IMR-90 (cell line): ENCODE measurements around the gene RGS3. TPM values are rescaled to one million over a fixed set of nuclear protein-coding genes. Genes with fewer than 3 reads are reported as not detected.

ENCODE experiments used
- ATAC-seq: fragments of 200-7000 bp; cut with Tn5 transposase; 2 replicates; pipeline ENCODE4 v1.9.1; 2020; ENCODE audit warnings: low read depth, mild to moderate bottlenecking, moderate library complexity
- BruUV-seq: library from RNA; stranded (reverse); fragments of 400-500 nt; replicated peaks from 2 replicates; lab custom pipeline; 2021; lab: Mats Ljungman, UMichigan
- CTCF ChIA-PET: fragments of 300-600 bp; formaldehyde crosslinking; extraction: SDS; loops from one replicate; lab custom pipeline; 2021; ENCODE audit warnings: antibody characterized with exemption; lab: Yijun Ruan, JAX
- POLR2A ChIA-PET: fragments of 300-600 bp; sonication (Branson Sonifier 250); formaldehyde crosslinking; loops from one replicate; lab custom pipeline; 2022; ENCODE audit warnings: antibody characterized with exemption; ENCODE audit not compliant: unreplicated experiment; lab: Charles Lee
- DNase-seq: peaks from one replicate; pipeline ENCODE4 v3.0.0; 2013
- H2AFZ ChIP-seq: replicated peaks from 2 replicates; pipeline ENCODE3; 2013; ENCODE audit warnings: low read length, mild to moderate bottlenecking; ENCODE audit not compliant: poor library complexity
- H2AK5ac ChIP-seq: 2 replicates; pipeline ENCODE4 v1.6.1; 2013; ENCODE audit warnings: low read depth, low read length, inconsistent platforms
- H2AK9ac ChIP-seq: replicated peaks from 2 replicates; pipeline ENCODE3; 2013; ENCODE audit warnings: mild to moderate bottlenecking, low read depth, low read length, moderate library complexity; ENCODE audit not compliant: poor library complexity
- H2BK120ac ChIP-seq: 2 replicates; pipeline ENCODE4 v1.6.1; 2013; ENCODE audit warnings: low read depth, low read length, inconsistent platforms
- H2BK15ac ChIP-seq: 3 replicates; pipeline ENCODE4 v1.6.1; 2013; ENCODE audit warnings: low read depth, low read length, inconsistent platforms
- H2BK20ac ChIP-seq: 2 replicates; pipeline ENCODE4 v1.6.1; 2013; ENCODE audit warnings: low read depth, mild to moderate bottlenecking, inconsistent platforms, low read length, moderate library complexity
- H2BK5ac ChIP-seq: 2 replicates; pipeline ENCODE4 v1.6.1; 2013; ENCODE audit warnings: mild to moderate bottlenecking, low read depth, low read length, inconsistent platforms; ENCODE audit not compliant: poor library complexity, severe bottlenecking
- H3K14ac ChIP-seq: replicated peaks from 2 replicates; pipeline ENCODE4 v1.6.1; 2013; ENCODE audit warnings: low read depth, low read length, inconsistent platforms
- H3K18ac ChIP-seq: 2 replicates; pipeline ENCODE4 v1.6.1; 2013; ENCODE audit warnings: low read depth, low read length, control low read depth
- H3K23ac ChIP-seq: 2 replicates; pipeline ENCODE4 v1.6.1; 2013; ENCODE audit warnings: low read depth, low read length, inconsistent platforms
- H3K27ac ChIP-seq: 2 replicates; pipeline ENCODE4 v1.5.1; 2013; ENCODE audit warnings: mild to moderate bottlenecking, control low read depth, low read length; ENCODE audit not compliant: insufficient read depth
- H3K27me3 ChIP-seq: 2 replicates; pipeline ENCODE4 v1.6.1; 2013; ENCODE audit warnings: low read length; ENCODE audit not compliant: control insufficient read depth, insufficient read depth
- H3K36me3 ChIP-seq: 2 replicates; pipeline ENCODE4 v1.6.1; 2013; ENCODE audit warnings: low read length, mixed read lengths; ENCODE audit not compliant: control insufficient read depth, insufficient read depth
- H3K4ac ChIP-seq: 2 replicates; pipeline ENCODE4 v1.6.1; 2013; ENCODE audit warnings: low read depth, low read length, inconsistent platforms
- H3K4me1 ChIP-seq: 2 replicates; pipeline ENCODE4 v1.6.1; 2013; ENCODE audit warnings: low read length, mixed read lengths; ENCODE audit not compliant: control insufficient read depth, insufficient read depth
- H3K4me2 ChIP-seq: 2 replicates; pipeline ENCODE4 v1.6.1; 2013; ENCODE audit warnings: low read depth, mild to moderate bottlenecking, control low read depth, low read length, moderate library complexity
- H3K4me3 ChIP-seq: 2 replicates; pipeline ENCODE4 v1.5.1; 2013; ENCODE audit warnings: low read depth, mild to moderate bottlenecking, control low read depth, low read length, moderate library complexity; ENCODE audit not compliant: insufficient read depth
- H3K56ac ChIP-seq: 2 replicates; pipeline ENCODE4 v1.6.1; 2013; ENCODE audit warnings: low read length, inconsistent platforms; ENCODE audit not compliant: insufficient read depth; ENCODE audit errors: extremely low read depth
- H3K79me1 ChIP-seq, 2 experiments: 2 replicates each; pipeline ENCODE4 v1.6.1; 2013; ENCODE audit warnings: low read length in 2 of 2, inconsistent platforms in 1 of 2, low read depth in 1 of 2
- H3K9ac ChIP-seq: 2 replicates; pipeline ENCODE4 v1.6.1; 2013; ENCODE audit warnings: low read depth, low read length, control low read depth
- H3K9me1 ChIP-seq: 2 replicates; pipeline ENCODE4 v1.6.1; 2013; ENCODE audit warnings: low read length, inconsistent platforms; ENCODE audit not compliant: insufficient read depth
- H3K9me3 ChIP-seq: 2 replicates; pipeline ENCODE4 v1.6.1; 2013; ENCODE audit warnings: low read length; ENCODE audit not compliant: control insufficient read depth, insufficient read depth
- H4K20me1 ChIP-seq: 2 replicates; pipeline ENCODE4 v1.6.1; 2013; ENCODE audit warnings: low read length, inconsistent platforms; ENCODE audit not compliant: insufficient read depth
- H4K5ac ChIP-seq: 2 replicates; pipeline ENCODE4 v1.6.1; 2013; ENCODE audit warnings: mild to moderate bottlenecking, low read depth, low read length, control low read depth
- H4K8ac ChIP-seq, 2 experiments: 2 replicates each; pipeline ENCODE4 v1.6.1; 2013; ENCODE audit warnings: low read depth in 2 of 2, low read length in 2 of 2, control low read depth in 1 of 2, inconsistent platforms in 1 of 2
- H4K91ac ChIP-seq: 2 replicates; pipeline ENCODE4 v1.6.1; 2013; ENCODE audit warnings: low read depth, low read length, inconsistent platforms; ENCODE audit not compliant: insufficient read depth
- BHLHE40 ChIP-seq: fragments of 150-350 bp; IDR thresholded peaks from 2 replicates; pipeline ENCODE4 v1.6.1; 2016; ENCODE audit warnings: mild to moderate bottlenecking, low read depth, low read length
- CEBPB ChIP-seq: IDR thresholded peaks from 2 replicates; pipeline ENCODE4 v1.6.1; 2012; ENCODE audit warnings: low read depth, low read length, improper control_type of control experiment
- CHD1 ChIP-seq: IDR thresholded peaks from 2 replicates; pipeline ENCODE4 v1.6.1; 2012; ENCODE audit warnings: low read depth, low read length, improper control_type of control experiment
- CTCF ChIP-seq: conservative IDR thresholded peaks from 2 replicates; pipeline ENCODE4 v1.5.1; 2012; ENCODE audit warnings: mild to moderate bottlenecking, low read depth, low read length, improper control_type of control experiment
- ELK1 ChIP-seq: fragments of 150-350 bp; IDR thresholded peaks from 2 replicates; pipeline ENCODE4 v1.6.1; 2016; ENCODE audit warnings: low read depth, mild to moderate bottlenecking, low read length, moderate library complexity, borderline replicate concordance
- FOS ChIP-seq: fragments of 150-350 bp; IDR thresholded peaks from 2 replicates; pipeline ENCODE4 v1.6.1; 2016; ENCODE audit warnings: low read depth, low read length
- MAFK ChIP-seq: IDR thresholded peaks from 2 replicates; pipeline ENCODE4 v1.6.1; 2012; ENCODE audit warnings: low read depth, low read length, improper control_type of control experiment
- MAZ ChIP-seq: IDR thresholded peaks from 2 replicates; pipeline ENCODE4 v1.6.1; 2012; ENCODE audit warnings: low read depth, mild to moderate bottlenecking, low read length, improper control_type of control experiment, moderate library complexity, borderline replicate concordance
- MXI1 ChIP-seq: IDR thresholded peaks from 2 replicates; pipeline ENCODE4 v1.6.1; 2012; ENCODE audit warnings: low read depth, mild to moderate bottlenecking, low read length, moderate library complexity, borderline replicate concordance
- NFE2L2 ChIP-seq: fragments of 150-350 bp; IDR thresholded peaks from 2 replicates; pipeline ENCODE4 v1.6.1; 2016; ENCODE audit warnings: low read depth, mild to moderate bottlenecking, low read length
- POLR2A ChIP-seq: IDR thresholded peaks from 2 replicates; pipeline ENCODE4 v1.6.1; 2012; ENCODE audit warnings: mild to moderate bottlenecking, low read depth, low read length
- RAD21 ChIP-seq: IDR thresholded peaks from 2 replicates; pipeline ENCODE4 v1.6.1; 2012; ENCODE audit warnings: low read length, improper control_type of control experiment
- RCOR1 ChIP-seq: IDR thresholded peaks from 2 replicates; pipeline ENCODE4 v1.6.1; 2012; ENCODE audit warnings: mild to moderate bottlenecking, low read length, improper control_type of control experiment; ENCODE audit not compliant: insufficient replicate concordance
- SMC3 ChIP-seq: fragments of 150-350 bp; IDR thresholded peaks from 2 replicates; pipeline ENCODE4 v1.6.1; 2016; ENCODE audit warnings: low read depth, mild to moderate bottlenecking, antibody characterized with exemption, low read length, moderate library complexity
- USF2 ChIP-seq: fragments of 150-350 bp; IDR thresholded peaks from 2 replicates; pipeline ENCODE4 v1.6.1; 2017; ENCODE audit warnings: mild to moderate bottlenecking, antibody characterized with exemption, low read length, low read depth
- WGBS, 2 experiments: methylation state at CpG; one replicate each; pipeline versions ENCODE4 v1.1.5 to v1.1.7; 2013; ENCODE audit warnings: missing lambda C conversion rate in 2 of 2; ENCODE audit not compliant: insufficient read length in 1 of 2; ENCODE audit errors: extremely low coverage in 2 of 2; 5-methylcytosine and 5-hydroxymethylcytosine counted together
- dilution Hi-C: fragments of 300-500 bp; cut with HindIII; formaldehyde crosslinking; loops from one replicate; pipeline ENCODE4 v1.14.3; 2018; ENCODE audit warnings: low sequenced_read_pairs; ENCODE audit not compliant: unreplicated experiment
- in situ Hi-C: fragments of 300-500 bp; cut with MboI; formaldehyde crosslinking; loops from 3 replicates; pipeline ENCODE4 v1.14.3; 2019; ENCODE audit warnings: low sequenced_read_pairs, inconsistent platforms, mixed read lengths
- intact Hi-C: fragments of 100-400 bp; cut with micrococcal nuclease; formaldehyde crosslinking; loops from 2 replicates; pipeline ENCODE4 v1.10.0; 2022
- polyA plus RNA-seq, 3 experiments: library from polyadenylated mRNA; depleted of rRNA; stranded (reverse); fragments of >200 nt; gene quantifications; 2 replicates each; pipeline ENCODE4 v1.2.3, GENCODE V29; 2012; ENCODE audit warnings: low replicate concordance in 1 of 3
- total RNA-seq: library from RNA; depleted of rRNA; stranded (reverse); fragments of >200 nt; gene quantifications from 2 replicates; pipeline ENCODE4 v1.2.3, GENCODE V29; 2012

The RGS3 gene
- total and polyA plus RNA-seq, 2 of the 4 experiments (the other 2 are of a cell fraction), result 51.8 to 65.6 TPM

GRCh38 chr9:113578882-113579282 lies 115.4 kb downstream of the RGS3 start:
- BruUV-seq, result no TSS peak
- Histone ChIP-seq H3K79me1 (peaks cover 16 to 79% of the 10 kb centered on the region in 2 experiments), H3K18ac (peak overlapping the region; percentile 74), H4K91ac (peak overlapping the region; percentile 97), H2BK15ac (peak overlapping the region; percentile 90), H2BK5ac (peak overlapping the region; percentile 96), H2AK9ac (peak overlapping the region; percentile 95), H3K4me3 (no peak overlapping the region), H3K4me2 (peak overlapping the region; percentile 16; the same call in 1 of the 2 replicates), H3K27ac (peak overlapping the region; percentile 63), H3K4ac (peak overlapping the region; percentile 97), H2BK20ac (peak overlapping the region; percentile 97), H2BK120ac (peak overlapping the region; percentile 97), H4K20me1 (peaks cover 7% of the 10 kb centered on the region; the same call in 1 of the 2 replicates), H3K9me1 (peaks cover 46% of the 10 kb centered on the region), H3K36me3 (peaks cover 4% of the 10 kb centered on the region; the same call in 1 of the 2 replicates), H3K9ac (no peak overlapping the region), H3K4me1 (peaks cover 45% of the 10 kb centered on the region), H3K14ac (peak overlapping the region; percentile 91), H3K56ac (peak overlapping the region; percentile 36), H4K5ac (peak overlapping the region; percentile 82), H3K27me3 (no peaks in the 10 kb centered on the region), H2AFZ (peak overlapping the region; percentile 71), H3K23ac (peak overlapping the region; percentile 97), H2AK5ac (peak overlapping the region; percentile 98), H4K8ac (peak overlapping the region; percentile 57 to 92), H3K9me3 (no peaks in the 10 kb centered on the region)
- ChIA-PET CTCF (interaction anchor here (0.8 to 2.1 kb wide), 6 partner anchors 8 to 132 kb away, joined by 3 to 7 read pairs (median 4); no protein-coding TSS in a partner anchor), POLR2A (interaction anchor here (0.9 kb wide), 1 partner anchor 16 kb away, joined by 3 read pairs; no protein-coding TSS in a partner anchor)
- intact Hi-C loops, result no loop called here
- in situ Hi-C loops, result no loop called here
- peak; percentile 72 for ATAC-seq
- WGBS, 2 experiments, result no CpG with 5 or more reads among the region's 5 CpGs
- peak; percentile 97 for DNase-seq
- dilution Hi-C loops, result no loop called here
- TF ChIP-seq BHLHE40, result peak; percentile 34; the same call in 1 of the 2 replicates
- TF ChIP-seq FOS, result peak; percentile 90
- peak; percentile 89 for TF ChIP-seq RCOR1
- 0 out of 2 replicates have a peak, but pooled peaks have one; percentile 31 for TF ChIP-seq NFE2L2
- TF ChIP-seq RAD21, result peak; percentile 36
- no peak; the same call in 1 of the 2 replicates for TF ChIP-seq SMC3
- no peak for TF ChIP-seq POLR2A
- no peak for TF ChIP-seq ELK1
- peak; percentile 66 for TF ChIP-seq MAFK
- TF ChIP-seq MXI1, result no peak
- peak; percentile 66; the same call in 1 of the 2 replicates for TF ChIP-seq MAZ
- no peak for TF ChIP-seq CEBPB
- no peak for TF ChIP-seq CHD1
- no peak for TF ChIP-seq CTCF
- no peak for TF ChIP-seq USF2
